Gastroesophageal sphincter (tissue), 4 donors: Measurements from ENCODE around the gene DIABLO. TPM values are rescaled to one million over a fixed set of nuclear protein-coding genes. Genes with fewer than 3 reads are reported as not detected.

Experiments
- ATAC-seq: fragments of 150-250 bp; one replicate; pipeline ENCODE4 v1.9.1; 2016; ENCODE audit warnings: mild to moderate bottlenecking, moderate library complexity
- H3K27ac ChIP-seq, 4 donors: fragments of 200-600 bp; sonication (generic) in 3 of 4; 1 replicate in 3 of 4; 2 replicates in 1 of 4; pipeline ENCODE4 v1.5.1; 2016 to 2019
- H3K27me3 ChIP-seq: fragments of 200-600 bp; sonication (generic); one replicate; pipeline ENCODE4 v1.5.1; 2019
- H3K36me3 ChIP-seq, 2 donors: fragments of 200-600 bp; sonication (generic); one replicate each; pipeline ENCODE4 v1.5.1; 2019; ENCODE audit warnings: control low read depth in 1 of 2
- H3K4me1 ChIP-seq, 3 donors: fragments of 200-600 bp; sonication (generic); 1 replicate in 2 of 3; 2 replicates in 1 of 3; pipeline ENCODE4 v1.5.1; 2016 to 2019; ENCODE audit warnings: control low read depth in 2 of 3
- H3K4me3 ChIP-seq, 2 donors: fragments of 200-600 bp; sonication (generic); one replicate each; pipeline ENCODE4 v1.5.1; 2019; ENCODE audit warnings: mild to moderate bottlenecking in 1 of 2, moderate library complexity in 1 of 2
- H3K9me3 ChIP-seq, 3 donors: fragments of 200-600 bp; sonication (generic); one replicate each; pipeline ENCODE4 v1.5.1; 2017 to 2019; ENCODE audit warnings: control low read depth in 2 of 3
- CTCF ChIP-seq, 4 experiments: fragments of 200-600 bp in 2 of 4; fragments of 450-650 bp in 2 of 4; sonication (generic) in 1 of 4; IDR thresholded peaks; one replicate each; pipeline ENCODE4 v1.5.1; 2017 to 2019; ENCODE audit warnings: antibody characterized with exemption in 4 of 4, mild to moderate bottlenecking in 2 of 4, moderate library complexity in 2 of 4
- EP300 ChIP-seq: sonication (generic); formaldehyde crosslinking; IDR thresholded peaks from one replicate; pipeline ENCODE4 v1.6.1; 2017; ENCODE audit warnings: antibody characterized with exemption, mild to moderate bottlenecking
- POLR2A ChIP-seq, 2 donors: fragments of 450-650 bp; IDR thresholded peaks; one replicate each; pipeline ENCODE4 v1.6.1; 2017; ENCODE audit warnings: antibody characterized with exemption in 2 of 2, mild to moderate bottlenecking in 2 of 2, moderate library complexity in 1 of 2
- POLR2AphosphoS5 ChIP-seq: sonication (generic); formaldehyde crosslinking; IDR thresholded peaks from one replicate; pipeline ENCODE4 v1.6.1; 2017; ENCODE audit warnings: antibody characterized with exemption
- WGBS, 2 donors: methylation state at CpG; one replicate each; pipeline ENCODE4 v1.1.5; 2018; ENCODE audit warnings: low coverage in 1 of 2; 5-methylcytosine and 5-hydroxymethylcytosine counted together
- total RNA-seq, 4 donors: library from RNA; depleted of rRNA; stranded (reverse); fragments of >200 nt; gene quantifications; one replicate each; pipeline ENCODE4 v1.1.0, GENCODE V29; 2016

The DIABLO gene
- total RNA-seq, 4 donors from 2014 or later = 35.8 to 45.3 (median 38.3) TPM

GRCh38 chr12:122190842-122191668, 34.8 kb downstream of the DIABLO start:
- TF ChIP-seq CTCF (IDR thresholded peaks at IDR 0.05) = peak in 3 of 4 experiments; percentile 31 to 73 (median 62)
- no peak for TF ChIP-seq POLR2A (IDR thresholded peaks at IDR 0.05)
- no peaks in the 10 kb centered on the region for H3K4me1 ChIP-seq
- H3K9me3 ChIP-seq = peaks cover 0 to 6% (median 0%) of the 10 kb centered on the region in 3 donors
- H3K27ac ChIP-seq = no peak overlapping the region
- WGBS, 2 donors = 4 to 59% methylated on average over 4 to 16 of the region's 18 CpGs
- ATAC-seq = no peak
- H3K4me3 ChIP-seq = no peak overlapping the region
- H3K36me3 ChIP-seq = no peaks in the 10 kb centered on the region
- H3K27me3 ChIP-seq = no peaks in the 10 kb centered on the region

- TF ChIP-seq EP300 (no peak), CTCF (IDR thresholded peaks at IDR 0.05) (no peak), POLR2AphosphoS5 (no peak), POLR2A (IDR thresholded peaks at IDR 0.05) (no peak)
- no peaks in the 10 kb centered on the region for H3K36me3 ChIP-seq
- H3K9me3 ChIP-seq = no peaks in the 10 kb centered on the region
- H3K27me3 ChIP-seq = no peaks in the 10 kb centered on the region
- WGBS, 2 donors = 82% methylated on average over 9 of the region's 34 CpGs; no CpG with 5 or more reads in 1 of the 2 donors
- H3K27ac ChIP-seq = no peak overlapping the region
- H3K4me1 ChIP-seq = no peaks in the 10 kb centered on the region
- no peak overlapping the region for H3K4me3 ChIP-seq
- no peak for ATAC-seq
Measured at GRCh38 chr12:122189626-122190475, 36.0 kb downstream of the DIABLO start.

- no peak for TF ChIP-seq CTCF (IDR thresholded peaks at IDR 0.05)
- TF ChIP-seq POLR2A (IDR thresholded peaks at IDR 0.05) = no peak
- TF ChIP-seq EP300 = no peak
- TF ChIP-seq POLR2AphosphoS5 = no peak
- H3K36me3 ChIP-seq = no peaks in the 10 kb centered on the region
- no CpG with 5 or more reads among the region's 12 CpGs for WGBS, 2 donors
- ATAC-seq = no peak
- H3K27ac ChIP-seq = no peak overlapping the region
- H3K4me1 ChIP-seq = peaks cover 0 to 11% (median 0%) of the 10 kb centered on the region in 3 donors
- no peaks in the 10 kb centered on the region for H3K27me3 ChIP-seq
- H3K4me3 ChIP-seq = no peak overlapping the region
- H3K9me3 ChIP-seq = no peaks in the 10 kb centered on the region
Measured at GRCh38 chr12:122187466-122187865, 38.4 kb downstream of the DIABLO start.

GRCh38 chr12:122185494-122186082, 40.3 kb downstream of the DIABLO start:
- H3K4me1 ChIP-seq = peaks cover 0 to 11% (median 0%) of the 10 kb centered on the region in 3 donors
- H3K27ac ChIP-seq = no peak overlapping the region
- TF ChIP-seq POLR2A (IDR thresholded peaks at IDR 0.05) (no peak), EP300 (no peak)
- no peak overlapping the region for H3K4me3 ChIP-seq
- no peaks in the 10 kb centered on the region for H3K36me3 ChIP-seq
- WGBS, 2 donors = 93 to 100% methylated on average over 1 to 3 of the region's 10 CpGs
- no peaks in the 10 kb centered on the region for H3K9me3 ChIP-seq
- H3K27me3 ChIP-seq = no peaks in the 10 kb centered on the region
- no peak for ATAC-seq

GRCh38 chr12:122185079-122185478, 40.8 kb downstream of the DIABLO start:
- Histone ChIP-seq H3K9me3 (no peaks in the 10 kb centered on the region), H3K27me3 (no peaks in the 10 kb centered on the region), H3K36me3 (no peaks in the 10 kb centered on the region), H3K4me1 (peaks cover 0 to 11% (median 0%) of the 10 kb centered on the region in 3 donors), H3K4me3 (no peak overlapping the region), H3K27ac (no peak overlapping the region)
- no peak for TF ChIP-seq EP300
- no peak for TF ChIP-seq POLR2AphosphoS5
- TF ChIP-seq CTCF (IDR thresholded peaks at IDR 0.05) = no peak
- no peak for TF ChIP-seq POLR2A (IDR thresholded peaks at IDR 0.05)
- 79 to 80% methylated on average over 3 to 4 of the region's 7 CpGs for WGBS, 2 donors
- ATAC-seq = no peak
